Measurements from ENCODE around the gene MYO7B. TPM values are rescaled to one million over a fixed set of nuclear protein-coding genes. Genes with fewer than 3 reads are reported as not detected.

Gene MYO7B
- total RNA-seq, 2 experiments from 2014 or later, result 0.37 to 0.41 TPM

DNA sequence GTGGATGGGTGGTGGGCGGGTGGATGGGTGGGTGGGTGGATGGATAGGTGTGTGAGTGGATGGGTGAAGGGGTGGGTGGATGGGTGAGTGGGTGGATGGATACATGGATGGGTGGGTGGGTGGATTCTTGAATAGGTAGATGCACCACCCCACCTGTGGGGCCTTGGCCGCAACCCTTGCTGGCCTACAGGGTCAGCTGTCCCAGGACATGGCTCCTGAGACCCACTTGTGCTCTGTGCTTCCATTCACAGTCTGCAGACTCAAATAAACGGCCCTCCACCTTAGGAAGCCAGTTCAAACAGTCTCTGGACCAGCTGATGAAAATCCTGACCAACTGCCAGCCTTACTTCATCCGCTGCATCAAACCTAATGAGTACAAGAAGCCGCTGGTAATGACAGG, 54.4 kb downstream of the MYO7B start:
- no peaks in the 10 kb centered on the region for H3K9me3 Mint-ChIP-seq
- CTCF ChIA-PET, result interaction anchor here (1.6 to 6.9 kb wide), 4 partner anchors 14 to 59 kb away, joined by 4 to 145 read pairs (median 20); partner anchors contain the start of gene GPR17
- H3K27ac Mint-ChIP-seq, result no peak overlapping the region
- no peaks in the 10 kb centered on the region for H3K36me3 Mint-ChIP-seq (ENCODE audit: low read depth)
- H3K4me1 Mint-ChIP-seq (ENCODE audit: low read depth), result no peaks in the 10 kb centered on the region
- H3K27me3 Mint-ChIP-seq (ENCODE audit: low read depth), result no peaks in the 10 kb centered on the region
- intact Hi-C loops (cut with micrococcal nuclease), result loop anchor here (2.0 to 10.0 kb wide), 3 partner anchors 51 to 645 kb away; partner anchors contain the start of gene SAP130
- no peak for DNase-seq
- no peak overlapping the region for H3K4me3 Mint-ChIP-seq

DNA sequence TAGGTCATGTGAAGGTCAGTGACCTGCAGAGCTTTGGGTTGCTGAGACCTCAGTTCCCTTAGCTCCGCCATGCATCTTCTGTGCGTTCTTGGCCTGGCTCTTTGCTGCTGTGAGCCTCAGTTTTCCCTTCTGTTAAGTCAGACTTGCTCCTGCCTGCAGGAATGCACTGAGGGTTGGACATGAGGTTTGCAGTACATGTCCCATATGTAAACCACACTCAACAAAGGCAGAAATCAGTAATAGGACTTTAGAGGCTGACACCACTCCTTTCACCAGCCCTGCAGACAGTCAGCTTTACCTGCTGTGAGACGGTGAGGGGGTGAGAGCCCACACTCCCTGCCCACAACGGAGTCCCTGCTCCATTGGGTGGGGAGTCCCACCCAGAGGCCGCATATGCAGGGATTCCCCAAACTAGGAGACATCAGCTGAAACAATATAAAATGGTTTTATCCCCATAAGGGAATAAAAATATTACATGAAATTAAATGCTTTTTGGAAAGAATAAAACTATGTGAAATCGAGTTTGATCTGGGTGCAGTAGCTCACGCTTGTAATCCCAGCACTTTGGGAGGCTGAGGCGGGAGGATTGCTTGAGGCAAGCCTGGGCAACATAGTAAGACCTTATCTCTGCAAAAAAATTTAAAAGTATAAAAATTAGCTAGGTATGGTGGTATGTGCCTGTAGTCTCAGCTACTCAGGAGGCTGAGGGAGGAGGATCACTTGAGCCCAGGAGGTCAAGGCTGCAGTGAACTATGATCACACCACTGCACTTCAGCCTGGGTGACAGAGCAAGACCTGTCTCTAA, 55.1 kb downstream of the MYO7B start:
- H3K36me3 Mint-ChIP-seq (ENCODE audit: low read depth), result no peaks in the 10 kb centered on the region
- H3K27me3 Mint-ChIP-seq (ENCODE audit: low read depth), result no peaks in the 10 kb centered on the region
- no peaks in the 10 kb centered on the region for H3K9me3 Mint-ChIP-seq
- intact Hi-C loops (cut with micrococcal nuclease), result loop anchor here (1.0 to 10.0 kb wide), 7 partner anchors 50 to 644 kb away; partner anchors contain the start of genes SAP130 and WDR33
- no peak for DNase-seq
- CTCF ChIA-PET, result interaction anchor here (0.6 to 6.9 kb wide), 34 partner anchors 8 to 398 kb away, joined by 3 to 145 read pairs (median 5); partner anchors contain the start of genes GPR17, LIMS2 and WDR33
- H3K4me3 Mint-ChIP-seq, result no peak overlapping the region
- H3K4me1 Mint-ChIP-seq (ENCODE audit: low read depth), result no peaks in the 10 kb centered on the region
- no peak overlapping the region for H3K27ac Mint-ChIP-seq

DNA sequence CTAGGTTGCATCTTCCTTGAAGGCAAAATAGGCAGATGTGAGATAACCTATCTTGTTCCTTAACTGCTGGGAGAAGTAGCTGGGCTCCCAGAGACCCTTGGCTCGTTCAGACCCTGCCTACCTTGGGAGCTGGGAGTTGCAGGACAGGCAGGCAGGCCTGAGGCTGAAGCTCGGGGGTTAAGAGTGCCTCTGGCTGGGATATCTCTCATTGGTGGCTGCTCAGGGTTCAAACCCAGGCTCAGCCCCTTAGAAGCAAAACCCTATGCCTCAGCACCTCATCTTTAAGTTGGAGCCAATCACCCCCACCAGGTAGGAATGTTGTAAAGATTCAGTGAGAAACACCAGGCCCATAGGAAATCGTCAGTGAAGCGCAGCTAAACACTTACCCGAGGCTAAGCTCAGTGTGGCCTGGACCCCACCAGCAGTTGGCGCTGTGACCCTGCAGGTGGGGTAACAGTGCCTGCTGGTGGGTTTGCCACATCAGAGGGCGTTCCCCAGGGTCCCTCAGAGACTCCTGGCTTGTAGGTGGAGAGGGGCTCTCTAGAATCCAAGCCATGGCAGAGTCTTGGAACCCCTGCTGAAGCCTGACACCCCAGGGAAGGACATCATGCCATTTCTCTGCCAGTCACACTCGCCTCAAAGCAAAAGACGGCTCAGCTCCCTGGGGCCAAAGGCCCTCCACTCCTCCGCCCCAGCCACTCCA, 55.9 kb downstream of the MYO7B start:
- Mint-ChIP-seq H3K27ac (no peak overlapping the region), H3K27me3 (ENCODE audit: low read depth) (no peaks in the 10 kb centered on the region), H3K36me3 (ENCODE audit: low read depth) (no peaks in the 10 kb centered on the region), H3K9me3 (peaks cover 1% of the 10 kb centered on the region), H3K4me1 (ENCODE audit: low read depth) (no peaks in the 10 kb centered on the region), H3K4me3 (no peak overlapping the region)
- DNase-seq, result peak; percentile 78
- intact Hi-C loops (cut with micrococcal nuclease), result loop anchor here (1.0 to 10.0 kb wide), 7 partner anchors 49 to 643 kb away; partner anchors contain the start of genes SAP130 and WDR33
- CTCF ChIA-PET, result interaction anchor here (0.6 to 6.9 kb wide), 35 partner anchors 8 to 397 kb away, joined by 3 to 145 read pairs (median 5); partner anchors contain the start of genes GPR17, LIMS2 and WDR33

DNA sequence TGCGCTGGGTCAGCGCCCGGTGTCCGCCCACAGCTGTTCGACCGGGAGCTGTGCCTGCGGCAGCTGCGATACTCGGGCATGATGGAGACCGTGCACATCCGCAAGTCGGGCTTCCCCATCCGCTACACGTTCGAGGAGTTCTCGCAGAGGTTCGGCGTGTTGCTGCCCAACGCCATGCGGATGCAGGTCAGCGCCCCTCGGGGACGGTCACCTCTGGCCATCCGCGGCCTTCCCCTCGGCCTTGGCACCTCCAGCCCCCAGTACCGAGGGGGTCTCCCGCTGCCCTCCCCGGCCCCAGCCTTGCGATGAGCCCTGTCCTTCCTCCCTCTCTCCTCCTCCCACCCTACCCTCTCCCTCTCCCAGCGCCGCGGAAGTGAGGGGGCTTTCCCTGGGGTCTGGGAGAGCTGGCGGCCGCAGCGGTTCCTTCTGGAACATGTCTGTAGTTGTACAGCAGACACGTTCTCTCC, 57.3 kb downstream of the MYO7B start:
- no peaks in the 10 kb centered on the region for H3K36me3 Mint-ChIP-seq (ENCODE audit: low read depth)
- peaks cover under 1% of the 10 kb centered on the region for H3K4me1 Mint-ChIP-seq (ENCODE audit: low read depth)
- H3K4me3 Mint-ChIP-seq, result no peak overlapping the region
- H3K9me3 Mint-ChIP-seq, result peaks cover 1% of the 10 kb centered on the region
- CTCF ChIA-PET, result interaction anchor here (0.6 to 6.9 kb wide), 3 partner anchors 9 to 56 kb away, joined by 3 to 145 read pairs (median 30); partner anchors contain the start of gene GPR17
- no peak for DNase-seq
- intact Hi-C loops (cut with micrococcal nuclease), result loop anchor here (5.0 to 10.0 kb wide), 2 partner anchors 435 to 642 kb away; partner anchors contain the start of gene SAP130
- H3K27me3 Mint-ChIP-seq (ENCODE audit: low read depth), result no peaks in the 10 kb centered on the region
- H3K27ac Mint-ChIP-seq, result no peak overlapping the region

DNA sequence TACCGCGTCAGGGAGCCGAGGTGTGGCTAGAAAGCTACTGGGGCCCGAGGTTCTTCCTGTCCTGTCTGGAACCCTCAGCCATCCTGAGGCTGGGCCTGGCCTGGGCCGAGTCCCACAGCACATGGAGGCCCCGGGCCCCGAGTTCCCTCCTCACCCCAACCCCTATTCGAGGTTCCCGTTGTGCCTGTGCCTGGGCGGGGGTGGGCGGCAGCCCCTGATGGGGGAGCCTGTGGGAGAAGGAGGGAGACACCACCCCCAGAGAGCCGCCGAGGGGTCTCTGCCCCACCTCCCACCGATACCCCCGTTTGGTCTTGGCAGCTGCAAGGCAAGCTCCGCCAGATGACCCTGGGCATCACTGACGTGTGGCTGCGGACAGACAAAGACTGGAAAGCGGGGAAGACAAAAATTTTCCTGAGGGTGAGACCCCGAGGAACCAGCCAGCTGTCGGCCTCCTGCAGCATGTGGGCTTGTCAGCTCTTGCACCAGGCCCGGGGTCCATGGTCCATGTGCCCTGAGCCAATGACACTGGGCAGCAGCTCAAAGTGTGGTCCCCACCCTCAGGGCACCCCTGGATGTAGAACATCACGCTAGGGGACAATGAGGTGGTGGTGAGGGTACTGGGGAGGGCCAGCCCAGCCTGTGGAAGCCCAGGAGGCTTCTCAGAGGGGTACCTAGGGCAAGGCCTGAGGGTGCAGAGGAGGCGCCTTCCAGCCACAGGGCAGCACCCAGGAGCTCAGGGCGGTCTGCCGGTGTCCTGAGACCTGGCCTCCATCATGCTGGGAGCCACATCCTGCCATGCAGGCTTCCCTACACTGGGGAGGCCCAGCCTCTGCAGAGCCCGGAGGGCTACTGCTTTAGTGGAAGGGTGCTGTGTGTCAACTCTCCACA, 58.0 kb downstream of the MYO7B start:
- intact Hi-C loops (cut with micrococcal nuclease), result loop anchor here (5.0 to 10.0 kb wide), 2 partner anchors 434 to 641 kb away; partner anchors contain the start of gene SAP130
- DNase-seq, result no peak
- CTCF ChIA-PET, result interaction anchor here (0.6 to 6.9 kb wide), 4 partner anchors 10 to 89 kb away, joined by 3 to 145 read pairs (median 4); partner anchors contain the start of gene GPR17
- Mint-ChIP-seq H3K4me3 (no peak overlapping the region), H3K36me3 (ENCODE audit: low read depth) (no peaks in the 10 kb centered on the region), H3K27ac (no peak overlapping the region), H3K9me3 (peaks cover 1% of the 10 kb centered on the region), H3K4me1 (ENCODE audit: low read depth) (peaks cover 4% of the 10 kb centered on the region), H3K27me3 (ENCODE audit: low read depth) (no peaks in the 10 kb centered on the region)

DNA sequence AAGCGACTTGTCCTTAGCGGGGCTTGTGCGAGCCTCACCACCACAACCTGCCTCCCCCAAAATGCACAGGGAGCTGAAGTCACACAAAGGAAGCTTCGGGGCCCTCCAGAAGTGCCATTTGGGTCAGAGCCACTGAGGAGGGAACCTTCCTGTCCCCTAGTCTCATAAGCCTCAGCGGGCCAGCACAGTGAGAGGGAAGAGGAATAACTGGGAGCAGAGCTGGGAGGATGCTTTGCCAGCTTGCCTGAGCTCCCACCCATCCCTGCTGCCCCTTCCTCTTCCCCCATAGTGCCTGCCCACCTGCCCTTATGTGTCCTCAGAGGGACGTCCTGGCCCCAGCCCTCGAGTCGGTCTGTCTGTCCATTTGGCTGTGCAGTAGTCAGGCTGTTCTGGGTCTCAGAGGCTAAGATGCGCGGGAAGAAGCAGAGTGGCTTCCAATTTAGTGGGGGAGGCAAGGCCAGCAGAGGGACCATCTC, 58.7 kb downstream of the MYO7B start:
- Mint-ChIP-seq H3K36me3 (ENCODE audit: low read depth) (no peaks in the 10 kb centered on the region), H3K9me3 (peaks cover 1% of the 10 kb centered on the region), H3K27ac (no peak overlapping the region), H3K4me3 (no peak overlapping the region), H3K4me1 (ENCODE audit: low read depth) (peaks cover 4% of the 10 kb centered on the region), H3K27me3 (ENCODE audit: low read depth) (no peaks in the 10 kb centered on the region)
- CTCF ChIA-PET, result interaction anchor here (0.6 to 6.9 kb wide), 5 partner anchors 10 to 90 kb away, joined by 3 to 145 read pairs (median 4); partner anchors contain the start of gene GPR17
- peak; percentile 2 for DNase-seq
- intact Hi-C loops (cut with micrococcal nuclease), result loop anchor here (5.0 to 10.0 kb wide), 2 partner anchors 433 to 641 kb away; partner anchors contain the start of gene SAP130

DNA sequence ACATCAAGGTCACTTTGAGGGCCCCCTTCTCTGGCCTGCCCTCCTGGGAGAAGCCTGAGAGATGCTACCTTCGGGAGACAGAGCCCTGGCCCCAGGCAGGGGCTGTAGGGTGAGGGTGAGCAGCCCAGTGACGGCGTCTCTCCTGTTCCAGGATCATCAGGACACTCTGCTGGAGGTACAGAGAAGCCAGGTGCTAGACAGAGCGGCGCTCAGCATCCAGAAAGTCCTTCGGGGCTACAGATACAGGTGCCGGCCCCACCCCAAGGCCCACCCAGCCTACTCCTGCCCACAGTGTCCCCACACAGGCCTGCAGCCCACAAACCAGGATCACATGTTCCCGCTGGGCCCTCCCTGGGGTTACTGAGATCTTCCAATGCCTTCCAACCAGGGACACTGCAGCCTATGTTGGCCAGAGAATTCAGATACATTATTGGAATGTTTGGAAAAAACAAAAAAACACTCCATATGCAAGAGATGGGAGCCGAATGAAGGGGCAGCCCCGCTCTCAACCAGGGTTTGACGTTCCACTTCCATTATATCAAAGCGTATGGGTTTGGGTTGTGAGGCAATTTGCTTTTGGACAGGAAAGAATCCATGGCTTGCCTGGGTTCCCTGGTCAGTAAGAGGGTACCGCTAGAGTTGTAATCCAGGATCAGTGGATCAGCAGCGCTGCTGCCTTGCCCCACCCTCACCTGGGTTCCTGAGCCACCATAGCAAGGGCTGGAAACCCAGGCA, 61.0 kb downstream of the MYO7B start:
- Mint-ChIP-seq H3K36me3 (ENCODE audit: low read depth) (no peaks in the 10 kb centered on the region), H3K27me3 (ENCODE audit: low read depth) (no peaks in the 10 kb centered on the region), H3K4me3 (no peak overlapping the region), H3K9me3 (peaks cover 1% of the 10 kb centered on the region), H3K4me1 (ENCODE audit: low read depth) (peaks cover 4% of the 10 kb centered on the region), H3K27ac (no peak overlapping the region)
- intact Hi-C loops (cut with micrococcal nuclease), result loop anchor here (10.0 kb wide), 1 partner anchor 638 kb away; no protein-coding TSS in a partner anchor
- CTCF ChIA-PET, result interaction anchor here (6.9 kb wide), 1 partner anchor 53 kb away, joined by 145 read pairs; the partner anchor contains the start of gene GPR17
- peak; percentile 0 for DNase-seq

DNA sequence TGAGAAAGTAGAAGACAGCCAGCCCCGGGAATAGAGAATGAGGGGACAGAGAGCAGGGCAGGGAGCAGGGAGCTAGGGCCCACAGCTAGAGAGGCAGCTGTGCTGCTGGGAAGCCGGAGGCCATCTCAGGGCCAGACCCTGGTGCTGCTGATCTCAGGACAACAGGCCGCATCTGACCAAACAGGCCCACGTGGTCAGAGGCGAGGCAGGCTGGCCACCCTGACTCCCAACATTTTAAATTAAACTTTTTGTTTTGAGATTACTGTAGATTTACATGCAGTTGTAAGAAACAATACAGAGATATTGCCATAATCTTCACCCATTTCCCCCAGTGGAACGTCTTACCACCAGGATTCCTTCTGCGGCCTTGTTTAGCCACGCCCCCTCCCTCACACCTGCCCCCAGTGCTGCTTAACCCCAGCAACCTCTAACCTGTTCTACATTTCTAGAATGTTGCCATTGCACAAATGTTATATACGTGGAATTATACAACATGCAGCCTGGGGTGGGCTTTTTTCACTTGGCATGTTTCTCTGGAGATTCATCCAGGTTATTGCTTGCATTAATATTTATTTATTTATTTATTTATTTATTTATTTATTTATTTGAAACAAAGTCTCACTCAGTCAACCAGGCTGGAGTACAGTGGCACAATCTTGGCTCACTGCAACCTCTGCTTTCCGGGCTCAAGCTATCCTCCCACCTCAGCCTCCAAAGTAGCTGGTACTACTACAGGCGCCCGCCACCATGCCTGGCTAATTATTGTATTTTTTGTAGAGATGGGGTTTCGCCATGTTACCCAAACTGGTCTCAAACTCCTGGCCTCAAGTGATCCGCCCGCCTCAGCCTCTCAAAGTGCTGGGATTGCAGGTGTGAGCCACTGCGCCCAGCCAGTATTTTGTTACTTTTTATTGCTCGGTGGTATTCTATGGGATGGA, 61.8 kb downstream of the MYO7B start:
- Mint-ChIP-seq H3K36me3 (ENCODE audit: low read depth) (peaks cover 2% of the 10 kb centered on the region), H3K4me3 (no peak overlapping the region), H3K27me3 (ENCODE audit: low read depth) (no peaks in the 10 kb centered on the region), H3K27ac (no peak overlapping the region), H3K4me1 (ENCODE audit: low read depth) (peaks cover 4% of the 10 kb centered on the region), H3K9me3 (peaks cover 1% of the 10 kb centered on the region)
- intact Hi-C loops (cut with micrococcal nuclease), result loop anchor here (10.0 kb wide), 1 partner anchor 637 kb away; no protein-coding TSS in a partner anchor
- CTCF ChIA-PET, result no interaction called here
- DNase-seq, result peak; percentile 1

DNA sequence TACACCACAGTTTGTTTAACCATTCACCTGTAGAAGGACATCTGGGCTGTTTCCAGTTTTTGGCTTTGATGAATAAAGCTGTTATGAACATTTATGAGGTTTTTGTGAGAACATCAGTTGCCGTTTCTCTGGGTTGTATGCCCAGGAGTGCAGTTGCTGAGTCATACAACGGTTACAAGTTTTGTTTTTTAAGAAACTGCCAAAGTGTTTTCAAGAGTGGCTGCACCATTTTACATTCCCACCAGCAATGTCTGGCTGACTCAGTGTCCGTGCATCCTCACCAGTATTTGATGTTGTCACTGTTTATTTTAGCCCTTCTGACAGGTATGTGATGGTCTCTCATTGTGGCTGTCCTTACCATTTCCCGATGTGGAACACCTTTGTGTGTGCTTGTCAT, 62.5 kb downstream of the MYO7B start:
- intact Hi-C loops (cut with micrococcal nuclease), result loop anchor here (10.0 kb wide), 1 partner anchor 637 kb away; no protein-coding TSS in a partner anchor
- Mint-ChIP-seq H3K36me3 (ENCODE audit: low read depth) (peaks cover 2% of the 10 kb centered on the region), H3K27me3 (ENCODE audit: low read depth) (no peaks in the 10 kb centered on the region), H3K9me3 (peaks cover 2% of the 10 kb centered on the region), H3K27ac (no peak overlapping the region), H3K4me1 (ENCODE audit: low read depth) (peaks cover 4% of the 10 kb centered on the region), H3K4me3 (no peak overlapping the region)
- DNase-seq, result peak; percentile 4
- CTCF ChIA-PET, result no interaction called here

DNA sequence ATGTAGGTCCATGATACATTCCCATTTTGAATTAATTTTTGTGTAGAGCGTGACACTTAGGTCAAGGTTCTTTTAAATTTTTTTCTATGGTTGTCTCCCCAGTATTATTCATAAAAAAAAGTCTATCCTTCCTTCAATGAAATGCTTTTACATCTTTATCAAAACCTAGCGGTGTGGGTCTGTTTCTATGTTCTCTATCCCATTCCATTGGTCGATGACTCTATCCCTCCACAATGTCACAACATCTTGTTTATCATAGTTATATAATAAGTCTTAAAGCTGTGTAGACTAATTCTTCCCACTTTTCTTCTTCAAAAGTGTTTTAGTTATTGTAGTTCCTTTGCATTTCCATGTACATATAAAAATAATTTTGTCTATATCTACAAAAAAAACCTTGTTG, 63.2 kb downstream of the MYO7B start:
- H3K4me3 Mint-ChIP-seq, result no peak overlapping the region
- peaks cover 2% of the 10 kb centered on the region for H3K36me3 Mint-ChIP-seq (ENCODE audit: low read depth)
- H3K4me1 Mint-ChIP-seq (ENCODE audit: low read depth), result peaks cover 4% of the 10 kb centered on the region
- CTCF ChIA-PET, result no interaction called here
- H3K27me3 Mint-ChIP-seq (ENCODE audit: low read depth), result no peaks in the 10 kb centered on the region
- H3K9me3 Mint-ChIP-seq, result peaks cover 3% of the 10 kb centered on the region
- no peak for DNase-seq
- no peak overlapping the region for H3K27ac Mint-ChIP-seq
- intact Hi-C loops (cut with micrococcal nuclease), result loop anchor here (10.0 kb wide), 1 partner anchor 636 kb away; no protein-coding TSS in a partner anchor
